ENCODE measurements around the gene TCF7L2. TPM values are rescaled to one million over a fixed set of nuclear protein-coding genes. Genes with fewer than 3 reads are reported as not detected.
A peak's percentile ranks its signal among the peaks of the same experiment; 100 is the strongest.

The TCF7L2 gene
- polyA plus RNA-seq, 3 donors, result 2.1 to 23.5 (median 6.1) TPM

DNA sequence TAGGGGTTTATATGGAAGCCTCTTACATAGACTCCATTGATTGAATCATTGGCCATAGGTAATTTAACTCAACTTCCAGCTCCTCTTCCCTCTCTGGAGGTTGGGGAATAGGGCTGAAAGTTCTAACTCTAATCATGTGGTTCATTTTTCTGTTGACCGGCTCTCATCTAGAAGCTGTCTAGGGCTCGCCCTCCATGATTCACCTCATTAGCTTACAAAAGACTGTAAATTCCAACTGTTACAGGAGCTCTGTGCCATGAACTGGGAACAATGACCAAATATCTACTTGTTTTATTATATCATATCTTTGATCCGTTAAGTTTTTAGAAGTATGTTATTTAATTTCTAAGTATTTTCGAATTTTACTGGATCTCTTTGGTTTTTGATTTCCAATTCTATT, 263.0 kb downstream of the TCF7L2 start:
- intact Hi-C loops (cut with micrococcal nuclease), result no loop called here
- WGBS (ENCODE audit: insufficient coverage), result no CpG with 5 or more reads among the region's 4 CpGs

DNA sequence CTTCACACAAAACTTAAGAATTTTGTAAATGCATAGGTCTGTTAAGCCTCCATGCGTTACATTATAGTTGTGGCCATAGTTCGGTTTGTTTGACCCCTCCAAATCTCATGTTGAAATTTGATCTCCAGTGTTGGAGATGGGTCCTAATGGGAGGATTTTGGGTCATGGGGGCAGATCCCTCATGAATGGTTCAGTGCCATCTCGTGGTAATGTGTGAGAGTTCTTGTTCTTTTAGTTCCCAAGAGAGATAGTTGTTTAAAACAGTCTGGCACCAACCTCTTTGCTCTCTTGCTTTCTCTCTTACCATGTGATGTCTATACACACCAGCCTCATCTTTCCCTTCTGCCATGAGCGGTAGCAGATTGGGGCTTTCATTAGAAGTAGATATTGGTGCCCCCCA, 264.3 kb downstream of the TCF7L2 start:
- H3K27ac Mint-ChIP-seq, result no peak overlapping the region
- intact Hi-C loops (cut with micrococcal nuclease), result no loop called here
- no peak for DNase-seq
- WGBS (ENCODE audit: insufficient coverage), result 100% methylated on average over 1 of the region's 4 CpGs
- Histone ChIP-seq H3K79me2 (ENCODE audit: insufficient read depth, low read length) (no peaks in the 10 kb centered on the region), H3K4me3 (replicated peaks in 1 of 3; ENCODE audit: low read depth in 2 of 3, low read length in 3 of 3) (no peak overlapping the region), H3K9ac (ENCODE audit: insufficient read depth, low read length, poor library complexity, severe bottlenecking) (no peak overlapping the region), H3K36me3 (replicated peaks in 1 of 2; ENCODE audit: control insufficient read depth in 1 of 2, insufficient read depth in 2 of 2, low read length in 2 of 2) (no peaks in the 10 kb centered on the region), H3K27ac (ENCODE audit: low read depth in 1 of 2, low read length in 2 of 2) (no peak overlapping the region), H3K9me3 (replicated peaks in 1 of 2; ENCODE audit: control insufficient read depth in 1 of 2, insufficient read depth in 1 of 2, low read length in 2 of 2) (no peaks in the 10 kb centered on the region), H3K27me3 (ENCODE audit: control insufficient read depth in 2 of 2, insufficient read depth in 2 of 2, low read length in 2 of 2) (no peaks in the 10 kb centered on the region), H3K4me1 (ENCODE audit: control insufficient read depth in 1 of 2, insufficient read depth in 2 of 2, low read length in 2 of 2) (no peaks in the 10 kb centered on the region), H3K4me2 (replicated peaks; ENCODE audit: extremely low read depth, low read length, poor library complexity, severe bottlenecking) (no peak overlapping the region), H2AFZ (ENCODE audit: insufficient read depth, low read depth, low read length, poor library complexity, severe bottlenecking) (no peak overlapping the region), H4K20me1 (ENCODE audit: insufficient read depth, low read length) (no peaks in the 10 kb centered on the region)
- H3K4me1 Mint-ChIP-seq, result peaks cover 4% of the 10 kb centered on the region
- peaks cover 0 to 6% (median 3%) of the 10 kb centered on the region in 7 donors for H3K9me3 Mint-ChIP-seq
- H3K4me3 Mint-ChIP-seq, result no peak overlapping the region
- no peaks in the 10 kb centered on the region for H3K27me3 Mint-ChIP-seq (ENCODE audit: low read depth in 3 of 3)
- H3K36me3 Mint-ChIP-seq, result no peaks in the 10 kb centered on the region
- no peak for TF ChIP-seq CTCF (IDR thresholded peaks at IDR 0.05)

More for the DNA sequence above, 263.0 kb downstream of the TCF7L2 start:
- no peak overlapping the region for H2AFZ ChIP-seq (ENCODE audit: insufficient read depth, low read depth, low read length, poor library complexity, severe bottlenecking)
- Mint-ChIP-seq H3K4me3 (no peak overlapping the region), H3K27me3 (ENCODE audit: low read depth in 3 of 3) (no peaks in the 10 kb centered on the region), H3K27ac (no peak overlapping the region), H3K36me3 (no peaks in the 10 kb centered on the region), H3K9me3 (peaks cover 0 to 15% (median 9%) of the 10 kb centered on the region in 7 donors), H3K4me1 (peaks cover 4% of the 10 kb centered on the region)
- peaks cover 0 to 8% of the 10 kb centered on the region in 2 donors for H3K9me3 ChIP-seq (replicated peaks in 1 of 2; ENCODE audit: control insufficient read depth in 1 of 2, insufficient read depth in 1 of 2, low read length in 2 of 2)
- H3K36me3 ChIP-seq (replicated peaks in 1 of 2; ENCODE audit: control insufficient read depth in 1 of 2, insufficient read depth in 2 of 2, low read length in 2 of 2), result no peaks in the 10 kb centered on the region
- H3K4me3 ChIP-seq (replicated peaks in 1 of 3; ENCODE audit: low read depth in 2 of 3, low read length in 3 of 3), result no peak overlapping the region
- H3K79me2 ChIP-seq (ENCODE audit: insufficient read depth, low read length), result no peaks in the 10 kb centered on the region
- H3K27me3 ChIP-seq (ENCODE audit: control insufficient read depth in 2 of 2, insufficient read depth in 2 of 2, low read length in 2 of 2), result no peaks in the 10 kb centered on the region
- H3K9ac ChIP-seq (ENCODE audit: insufficient read depth, low read length, poor library complexity, severe bottlenecking), result no peak overlapping the region
- peak in 1 of 3 donors; percentile 25 for DNase-seq
- no peak overlapping the region for H3K27ac ChIP-seq (ENCODE audit: low read depth in 1 of 2, low read length in 2 of 2)
- no peaks in the 10 kb centered on the region for H3K4me1 ChIP-seq (ENCODE audit: control insufficient read depth in 1 of 2, insufficient read depth in 2 of 2, low read length in 2 of 2)
- H3K4me2 ChIP-seq (replicated peaks; ENCODE audit: extremely low read depth, low read length, poor library complexity, severe bottlenecking), result no peak overlapping the region
- no peaks in the 10 kb centered on the region for H4K20me1 ChIP-seq (ENCODE audit: insufficient read depth, low read length)
- no peak for TF ChIP-seq CTCF (IDR thresholded peaks at IDR 0.05)
